ENCODE results near the gene MAP2K4.

Gene MAP2K4

GRCh38 chr17:12128946-12129345 is 108.3 kb downstream of the MAP2K4 start:
- Histone ChIP-seq H3K4ac (ENCODE audit: low read depth in 1 of 2, low read length in 2 of 2) (no peak overlapping the region), H2BK120ac (ENCODE audit: low read depth, low read length) (no peak overlapping the region), H3K4me2 (ENCODE audit: low read length, poor library complexity, severe bottlenecking) (no peak overlapping the region), H3K79me1 (replicated peaks; ENCODE audit: low read length, poor library complexity, severe bottlenecking) (peaks cover 10% of the 10 kb centered on the region), H4K8ac (ENCODE audit: low read length) (no peak overlapping the region), H4K91ac (ENCODE audit: low read length) (no peak overlapping the region), H2AFZ (ENCODE audit: low read depth, low read length) (no peak overlapping the region), H3K9ac (ENCODE audit: low read length) (no peak overlapping the region), H3K4me3 (ENCODE audit: insufficient read depth in 1 of 2, low read depth in 1 of 2, low read length in 2 of 2) (no peak overlapping the region), H2AK5ac (ENCODE audit: low read length, severe bottlenecking) (no peak overlapping the region), H3K23ac (ENCODE audit: low read length in 2 of 2) (no peak overlapping the region), H2BK5ac (ENCODE audit: low read depth, low read length, poor library complexity, severe bottlenecking) (no peak overlapping the region), H3K4me1 (ENCODE audit: control insufficient read depth, insufficient read depth, low read depth, low read length) (no peaks in the 10 kb centered on the region), H3K27me3 (ENCODE audit: control insufficient read depth in 1 of 2, insufficient read depth in 1 of 2, low read length in 2 of 2) (no peaks in the 10 kb centered on the region), H3K9me3 (ENCODE audit: control insufficient read depth, low read length) (no peaks in the 10 kb centered on the region), H3K14ac (ENCODE audit: low read length in 2 of 2) (no peak overlapping the region), H3K18ac (ENCODE audit: low read depth in 1 of 2, low read length in 2 of 2) (no peak overlapping the region), H2BK15ac (ENCODE audit: low read depth, poor library complexity, severe bottlenecking) (no peak overlapping the region), H3K36me3 (ENCODE audit: control insufficient read depth in 1 of 2, insufficient read depth in 2 of 2, low read depth in 1 of 2, low read length in 2 of 2) (peaks cover 19 to 80% of the 10 kb centered on the region in 2 experiments), H3K27ac (ENCODE audit: low read length, poor library complexity, severe bottlenecking) (no peak overlapping the region), H2BK12ac (ENCODE audit: low read length in 2 of 2) (no peak overlapping the region)
- WGBS = 96% methylated on average over 7 of the region's 7 CpGs
- DNase-seq = no peak

GRCh38 chr17:12133183-12133582 is 112.5 kb downstream of the MAP2K4 start:
- peak; percentile 27 for DNase-seq
- no peak overlapping the region for H4K91ac ChIP-seq (ENCODE audit: low read length)
- H3K79me1 ChIP-seq (replicated peaks; ENCODE audit: low read length, poor library complexity, severe bottlenecking) = peaks cover 4% of the 10 kb centered on the region
- H3K14ac ChIP-seq (ENCODE audit: low read length in 2 of 2) = no peak overlapping the region
- H2AK5ac ChIP-seq (ENCODE audit: low read length, severe bottlenecking) = no peak overlapping the region
- no peak overlapping the region for H3K4me3 ChIP-seq (ENCODE audit: insufficient read depth in 1 of 2, low read depth in 1 of 2, low read length in 2 of 2)
- H3K27me3 ChIP-seq (ENCODE audit: control insufficient read depth in 1 of 2, insufficient read depth in 1 of 2, low read length in 2 of 2) = no peaks in the 10 kb centered on the region
- H3K36me3 ChIP-seq (ENCODE audit: control insufficient read depth in 1 of 2, insufficient read depth in 2 of 2, low read depth in 1 of 2, low read length in 2 of 2) = peaks cover 11 to 77% of the 10 kb centered on the region in 2 experiments
- H3K4me1 ChIP-seq (ENCODE audit: control insufficient read depth, insufficient read depth, low read depth, low read length) = no peaks in the 10 kb centered on the region
- H3K18ac ChIP-seq (ENCODE audit: low read depth in 1 of 2, low read length in 2 of 2) = no peak overlapping the region
- H2BK12ac ChIP-seq (ENCODE audit: low read length in 2 of 2) = no peak overlapping the region
- no peak overlapping the region for H2BK5ac ChIP-seq (ENCODE audit: low read depth, low read length, poor library complexity, severe bottlenecking)
- H2AFZ ChIP-seq (ENCODE audit: low read depth, low read length) = no peak overlapping the region
- no peak overlapping the region for H2BK15ac ChIP-seq (ENCODE audit: low read depth, poor library complexity, severe bottlenecking)
- no peak overlapping the region for H3K4me2 ChIP-seq (ENCODE audit: low read length, poor library complexity, severe bottlenecking)
- no peak overlapping the region for H3K9ac ChIP-seq (ENCODE audit: low read length)
- peaks cover 25% of the 10 kb centered on the region for H3K9me3 ChIP-seq (ENCODE audit: control insufficient read depth, low read length)
- 85% methylated on average over 4 of the region's 6 CpGs for WGBS
- no peak overlapping the region for H2BK120ac ChIP-seq (ENCODE audit: low read depth, low read length)
- no peak overlapping the region for H3K23ac ChIP-seq (ENCODE audit: low read length in 2 of 2)
- H3K27ac ChIP-seq (ENCODE audit: low read length, poor library complexity, severe bottlenecking) = no peak overlapping the region
- H4K8ac ChIP-seq (ENCODE audit: low read length) = no peak overlapping the region
- no peak overlapping the region for H3K4ac ChIP-seq (ENCODE audit: low read depth in 1 of 2, low read length in 2 of 2)

- H4K91ac ChIP-seq (ENCODE audit: low read length) = no peak overlapping the region
- H3K9ac ChIP-seq (ENCODE audit: low read length) = no peak overlapping the region
- H3K4ac ChIP-seq (ENCODE audit: low read depth in 1 of 2, low read length in 2 of 2) = no peak overlapping the region
- no peak overlapping the region for H2AK5ac ChIP-seq (ENCODE audit: low read length, severe bottlenecking)
- H2BK120ac ChIP-seq (ENCODE audit: low read depth, low read length) = no peak overlapping the region
- H3K79me1 ChIP-seq (replicated peaks; ENCODE audit: low read length, poor library complexity, severe bottlenecking) = peaks cover 4% of the 10 kb centered on the region
- no peak overlapping the region for H3K23ac ChIP-seq (ENCODE audit: low read length in 2 of 2)
- no peaks in the 10 kb centered on the region for H3K4me1 ChIP-seq (ENCODE audit: control insufficient read depth, insufficient read depth, low read depth, low read length)
- no peak overlapping the region for H3K18ac ChIP-seq (ENCODE audit: low read depth in 1 of 2, low read length in 2 of 2)
- no peak for DNase-seq
- no peak overlapping the region for H3K14ac ChIP-seq (ENCODE audit: low read length in 2 of 2)
- no peak overlapping the region for H2BK5ac ChIP-seq (ENCODE audit: low read depth, low read length, poor library complexity, severe bottlenecking)
- H3K4me2 ChIP-seq (ENCODE audit: low read length, poor library complexity, severe bottlenecking) = no peak overlapping the region
- no peak overlapping the region for H4K8ac ChIP-seq (ENCODE audit: low read length)
- peaks cover 10 to 75% of the 10 kb centered on the region in 2 experiments for H3K36me3 ChIP-seq (ENCODE audit: control insufficient read depth in 1 of 2, insufficient read depth in 2 of 2, low read depth in 1 of 2, low read length in 2 of 2)
- no peak overlapping the region for H2AFZ ChIP-seq (ENCODE audit: low read depth, low read length)
- 96% methylated on average over 2 of the region's 3 CpGs for WGBS
- no peak overlapping the region for H2BK15ac ChIP-seq (ENCODE audit: low read depth, poor library complexity, severe bottlenecking)
- H3K4me3 ChIP-seq (ENCODE audit: insufficient read depth in 1 of 2, low read depth in 1 of 2, low read length in 2 of 2) = no peak overlapping the region
- H2BK12ac ChIP-seq (ENCODE audit: low read length in 2 of 2) = no peak overlapping the region
- no peak overlapping the region for H3K27ac ChIP-seq (ENCODE audit: low read length, poor library complexity, severe bottlenecking)
- H3K27me3 ChIP-seq (ENCODE audit: control insufficient read depth in 1 of 2, insufficient read depth in 1 of 2, low read length in 2 of 2) = no peaks in the 10 kb centered on the region
- H3K9me3 ChIP-seq (ENCODE audit: control insufficient read depth, low read length) = peaks cover 31% of the 10 kb centered on the region
These were observed 113.4 kb downstream of the MAP2K4 start for GRCh38 chr17:12134101-12134500.

GRCh38 chr17:12134587-12134986 is 113.9 kb downstream of the MAP2K4 start:
- Histone ChIP-seq H3K4me2 (ENCODE audit: low read length, poor library complexity, severe bottlenecking) (no peak overlapping the region), H2BK5ac (ENCODE audit: low read depth, low read length, poor library complexity, severe bottlenecking) (no peak overlapping the region), H3K36me3 (ENCODE audit: control insufficient read depth in 1 of 2, insufficient read depth in 2 of 2, low read depth in 1 of 2, low read length in 2 of 2) (peaks cover 7 to 71% of the 10 kb centered on the region in 2 experiments), H4K8ac (ENCODE audit: low read length) (no peak overlapping the region), H2AFZ (ENCODE audit: low read depth, low read length) (no peak overlapping the region), H3K4ac (ENCODE audit: low read depth in 1 of 2, low read length in 2 of 2) (no peak overlapping the region), H3K4me3 (ENCODE audit: insufficient read depth in 1 of 2, low read depth in 1 of 2, low read length in 2 of 2) (no peak overlapping the region), H3K4me1 (ENCODE audit: control insufficient read depth, insufficient read depth, low read depth, low read length) (no peaks in the 10 kb centered on the region), H4K91ac (ENCODE audit: low read length) (no peak overlapping the region), H3K14ac (ENCODE audit: low read length in 2 of 2) (no peak overlapping the region), H3K79me1 (replicated peaks; ENCODE audit: low read length, poor library complexity, severe bottlenecking) (no peaks in the 10 kb centered on the region), H3K9ac (ENCODE audit: low read length) (no peak overlapping the region), H3K9me3 (ENCODE audit: control insufficient read depth, low read length) (peaks cover 31% of the 10 kb centered on the region), H3K27ac (ENCODE audit: low read length, poor library complexity, severe bottlenecking) (no peak overlapping the region), H2BK120ac (ENCODE audit: low read depth, low read length) (no peak overlapping the region), H3K23ac (ENCODE audit: low read length in 2 of 2) (no peak overlapping the region), H3K18ac (ENCODE audit: low read depth in 1 of 2, low read length in 2 of 2) (no peak overlapping the region), H3K27me3 (ENCODE audit: control insufficient read depth in 1 of 2, insufficient read depth in 1 of 2, low read length in 2 of 2) (no peaks in the 10 kb centered on the region), H2BK12ac (ENCODE audit: low read length in 2 of 2) (no peak overlapping the region), H2BK15ac (ENCODE audit: low read depth, poor library complexity, severe bottlenecking) (no peak overlapping the region), H2AK5ac (ENCODE audit: low read length, severe bottlenecking) (no peak overlapping the region)
- no peak for DNase-seq
